Measurements from ENCODE around the gene GPR85. TPM values are rescaled to one million over a fixed set of nuclear protein-coding genes. Genes with fewer than 3 reads are reported as not detected.

GPR85 gene
- total RNA-seq, 1 experiment from 2014 or later, result not detected

- Mint-ChIP-seq H3K4me3 (no peak overlapping the region), H3K27ac (no peak overlapping the region), H3K27me3 (ENCODE audit: low read depth) (peaks cover under 1% of the 10 kb centered on the region), H3K36me3 (ENCODE audit: insufficient read depth in 1 of 3, low read depth in 3 of 3) (peaks cover 0 to 20% (median 19%) of the 10 kb centered on the region in 3 experiments; a peak in 5 of 7 replicates), H3K4me1 (peaks cover 9 to 20% of the 10 kb centered on the region in 2 experiments), H3K9me3 (no peaks in the 10 kb centered on the region)
- Histone ChIP-seq H3K14ac (ENCODE audit: insufficient read depth, low read length) (no peak overlapping the region), H4K8ac (replicated peaks; ENCODE audit: insufficient read length, low read depth, low read length) (no peak overlapping the region), H2BK20ac (ENCODE audit: low read depth, low read length, poor library complexity, severe bottlenecking) (no peak overlapping the region), H2BK15ac (ENCODE audit: low read depth, low read length) (no peak overlapping the region), H4K91ac (ENCODE audit: insufficient read length, low read depth, low read length) (no peak overlapping the region), H3K9ac (ENCODE audit: extremely low read depth, insufficient read length, low read length) (no peak overlapping the region), H3K79me1 (ENCODE audit: insufficient read depth, low read depth, low read length, poor library complexity, severe bottlenecking) (no peaks in the 10 kb centered on the region), H2BK120ac (ENCODE audit: low read depth, low read length, poor library complexity, severe bottlenecking) (no peak overlapping the region), H3K23ac (ENCODE audit: insufficient read length, low read depth, low read length) (no peak overlapping the region), H2BK5ac (ENCODE audit: insufficient read length, low read length) (no peak overlapping the region), H2BK12ac (ENCODE audit: insufficient read length, low read depth, low read length) (no peak overlapping the region), H3K4me1 (ENCODE audit: insufficient read depth, low read length) (no peaks in the 10 kb centered on the region; the same call in 1 of the 2 replicates), H4K5ac (ENCODE audit: insufficient read length, low read depth, low read length) (no peak overlapping the region), H3K4me2 (ENCODE audit: insufficient read depth, insufficient read length, low read length) (no peak overlapping the region), H4K20me1 (ENCODE audit: control insufficient read depth, insufficient read depth, insufficient read length) (no peaks in the 10 kb centered on the region), H3K4ac (ENCODE audit: low read depth, low read length) (no peak overlapping the region), H3K9me3 (ENCODE audit: control insufficient read depth, low read depth, low read length) (no peaks in the 10 kb centered on the region), H2AK5ac (ENCODE audit: insufficient read length, low read length) (no peak overlapping the region), H2AFZ (ENCODE audit: low read length) (no peak overlapping the region), H3K27me3 (ENCODE audit: insufficient read depth, low read length) (no peaks in the 10 kb centered on the region), H3K18ac (ENCODE audit: insufficient read length, low read depth, low read length) (no peak overlapping the region), H3T11ph (ENCODE audit: low read length) (no peak overlapping the region), H3K27ac (ENCODE audit: insufficient read length, low read depth, low read length) (no peak overlapping the region), H3K23me2 (ENCODE audit: insufficient read length, low read depth, low read length, poor library complexity, severe bottlenecking) (peaks cover 4% of the 10 kb centered on the region), H3K56ac (ENCODE audit: insufficient read length, low read depth, low read length) (no peak overlapping the region), H3K79me2 (ENCODE audit: insufficient read depth, low read length) (no peaks in the 10 kb centered on the region)
- TF ChIP-seq, protein P1, sequence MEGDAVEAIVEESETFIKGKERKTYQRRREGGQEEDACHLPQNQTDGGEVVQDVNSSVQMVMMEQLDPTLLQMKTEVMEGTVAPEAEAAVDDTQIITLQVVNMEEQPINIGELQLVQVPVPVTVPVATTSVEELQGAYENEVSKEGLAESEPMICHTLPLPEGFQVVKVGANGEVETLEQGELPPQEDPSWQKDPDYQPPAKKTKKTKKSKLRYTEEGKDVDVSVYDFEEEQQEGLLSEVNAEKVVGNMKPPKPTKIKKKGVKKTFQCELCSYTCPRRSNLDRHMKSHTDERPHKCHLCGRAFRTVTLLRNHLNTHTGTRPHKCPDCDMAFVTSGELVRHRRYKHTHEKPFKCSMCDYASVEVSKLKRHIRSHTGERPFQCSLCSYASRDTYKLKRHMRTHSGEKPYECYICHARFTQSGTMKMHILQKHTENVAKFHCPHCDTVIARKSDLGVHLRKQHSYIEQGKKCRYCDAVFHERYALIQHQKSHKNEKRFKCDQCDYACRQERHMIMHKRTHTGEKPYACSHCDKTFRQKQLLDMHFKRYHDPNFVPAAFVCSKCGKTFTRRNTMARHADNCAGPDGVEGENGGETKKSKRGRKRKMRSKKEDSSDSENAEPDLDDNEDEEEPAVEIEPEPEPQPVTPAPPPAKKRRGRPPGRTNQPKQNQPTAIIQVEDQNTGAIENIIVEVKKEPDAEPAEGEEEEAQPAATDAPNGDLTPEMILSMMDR (conservative IDR thresholded peaks at IDR 0.05), result peak; percentile 45
- WGBS (ENCODE audit: extremely low coverage, insufficient read length, low lambda C conversion rate), result no CpG with 5 or more reads among the region's 2 CpGs
- peak; percentile 34 for DNase-seq
Observed at GRCh38 chr7:113113912-113114311, 27.3 kb upstream of the GPR85 start.
